ENCODE results near the gene CASP7. TPM values are rescaled to one million over a fixed set of nuclear protein-coding genes. Genes with fewer than 3 reads are reported as not detected.

CASP7 gene
- total RNA-seq, 1 experiment from 2014 or later: 4.7 TPM

GRCh38 chr10:113733635-113734034 is 53.9 kb downstream of the CASP7 start:
- Mint-ChIP-seq H3K27me3 (ENCODE audit: low read depth) (no peaks in the 10 kb centered on the region), H3K4me3 (no peak overlapping the region), H3K27ac (no peak overlapping the region), H3K4me1 (peaks cover 11 to 12% of the 10 kb centered on the region in 2 experiments), H3K9me3 (no peaks in the 10 kb centered on the region), H3K36me3 (ENCODE audit: insufficient read depth in 1 of 3, low read depth in 3 of 3) (peaks cover 7 to 12% (median 9%) of the 10 kb centered on the region in 3 experiments)
- no peak overlapping the region for H3K23ac ChIP-seq (ENCODE audit: insufficient read length, low read depth, low read length)
- no peak overlapping the region for H3K56ac ChIP-seq (ENCODE audit: insufficient read length, low read depth, low read length)
- no peak overlapping the region for H3K14ac ChIP-seq (ENCODE audit: insufficient read depth, low read length)
- H3K4me1 ChIP-seq (ENCODE audit: insufficient read depth, low read length): peaks cover 4% of the 10 kb centered on the region; the same call in 1 of the 2 replicates
- no peaks in the 10 kb centered on the region for H3K79me1 ChIP-seq (ENCODE audit: insufficient read depth, low read depth, low read length, poor library complexity, severe bottlenecking)
- H2BK15ac ChIP-seq (ENCODE audit: low read depth, low read length): no peak overlapping the region
- no peak overlapping the region for H2BK120ac ChIP-seq (ENCODE audit: low read depth, low read length, poor library complexity, severe bottlenecking)
- H4K91ac ChIP-seq (ENCODE audit: insufficient read length, low read depth, low read length): no peak overlapping the region
- TF ChIP-seq, protein P1, sequence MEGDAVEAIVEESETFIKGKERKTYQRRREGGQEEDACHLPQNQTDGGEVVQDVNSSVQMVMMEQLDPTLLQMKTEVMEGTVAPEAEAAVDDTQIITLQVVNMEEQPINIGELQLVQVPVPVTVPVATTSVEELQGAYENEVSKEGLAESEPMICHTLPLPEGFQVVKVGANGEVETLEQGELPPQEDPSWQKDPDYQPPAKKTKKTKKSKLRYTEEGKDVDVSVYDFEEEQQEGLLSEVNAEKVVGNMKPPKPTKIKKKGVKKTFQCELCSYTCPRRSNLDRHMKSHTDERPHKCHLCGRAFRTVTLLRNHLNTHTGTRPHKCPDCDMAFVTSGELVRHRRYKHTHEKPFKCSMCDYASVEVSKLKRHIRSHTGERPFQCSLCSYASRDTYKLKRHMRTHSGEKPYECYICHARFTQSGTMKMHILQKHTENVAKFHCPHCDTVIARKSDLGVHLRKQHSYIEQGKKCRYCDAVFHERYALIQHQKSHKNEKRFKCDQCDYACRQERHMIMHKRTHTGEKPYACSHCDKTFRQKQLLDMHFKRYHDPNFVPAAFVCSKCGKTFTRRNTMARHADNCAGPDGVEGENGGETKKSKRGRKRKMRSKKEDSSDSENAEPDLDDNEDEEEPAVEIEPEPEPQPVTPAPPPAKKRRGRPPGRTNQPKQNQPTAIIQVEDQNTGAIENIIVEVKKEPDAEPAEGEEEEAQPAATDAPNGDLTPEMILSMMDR (conservative IDR thresholded peaks at IDR 0.05): no peak
- H3K27ac ChIP-seq (ENCODE audit: insufficient read length, low read depth, low read length): no peak overlapping the region
- no peak overlapping the region for H3T11ph ChIP-seq (ENCODE audit: low read length)
- H2AK5ac ChIP-seq (ENCODE audit: insufficient read length, low read length): no peak overlapping the region
- no peak overlapping the region for H3K9ac ChIP-seq (ENCODE audit: extremely low read depth, insufficient read length, low read length)
- no peak overlapping the region for H2BK5ac ChIP-seq (ENCODE audit: insufficient read length, low read length)
- no peak overlapping the region for H3K18ac ChIP-seq (ENCODE audit: insufficient read length, low read depth, low read length)
- WGBS (ENCODE audit: extremely low coverage, insufficient read length, low lambda C conversion rate): no CpG with 5 or more reads among the region's 4 CpGs
- no peak overlapping the region for H3K4me2 ChIP-seq (ENCODE audit: insufficient read depth, insufficient read length, low read length)
- H3K4ac ChIP-seq (ENCODE audit: low read depth, low read length): no peak overlapping the region
- H2AFZ ChIP-seq (ENCODE audit: low read length): no peak overlapping the region
- H4K20me1 ChIP-seq (ENCODE audit: control insufficient read depth, insufficient read depth, insufficient read length): no peaks in the 10 kb centered on the region
- H4K8ac ChIP-seq (replicated peaks; ENCODE audit: insufficient read length, low read depth, low read length): no peak overlapping the region
- no peak overlapping the region for H2BK12ac ChIP-seq (ENCODE audit: insufficient read length, low read depth, low read length)
- H3K79me2 ChIP-seq (ENCODE audit: insufficient read depth, low read length): no peaks in the 10 kb centered on the region
- no peaks in the 10 kb centered on the region for H3K27me3 ChIP-seq (ENCODE audit: insufficient read depth, low read length)
- H2BK20ac ChIP-seq (ENCODE audit: low read depth, low read length, poor library complexity, severe bottlenecking): no peak overlapping the region
- no peak overlapping the region for H4K5ac ChIP-seq (ENCODE audit: insufficient read length, low read depth, low read length)
- H3K23me2 ChIP-seq (ENCODE audit: insufficient read length, low read depth, low read length, poor library complexity, severe bottlenecking): no peaks in the 10 kb centered on the region
- no peak for DNase-seq
- H3K9me3 ChIP-seq (ENCODE audit: control insufficient read depth, low read depth, low read length): no peaks in the 10 kb centered on the region

All from H9 (cell line).